Measurements from ENCODE around the gene SCN9A. TPM values are rescaled to one million over a fixed set of nuclear protein-coding genes. Genes with fewer than 3 reads are reported as not detected.

Gene SCN9A
- total RNA-seq, 4 donors from 2014 or later = 1.5 to 14.2 (median 4.6) TPM

DNA sequence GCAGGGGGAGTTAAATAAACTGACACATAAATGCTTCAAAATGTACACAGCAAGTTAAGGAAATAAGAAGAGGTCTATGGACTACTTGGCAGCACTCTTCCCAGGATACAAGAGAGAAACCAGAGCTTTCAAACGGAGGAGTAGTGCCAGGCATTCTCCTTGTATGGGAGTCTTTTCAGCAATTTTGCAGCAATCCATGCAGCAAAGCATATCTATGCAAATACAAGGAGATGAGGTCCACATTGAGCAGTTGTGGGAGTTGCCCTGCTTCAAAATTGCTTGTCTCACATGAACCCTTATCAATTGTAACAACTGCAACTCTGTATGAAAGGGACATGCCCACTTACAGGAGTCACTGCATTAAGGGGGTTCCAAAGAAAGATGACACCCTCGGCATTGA lies 37.8 kb downstream of the SCN9A start:
- no peak for DNase-seq
- no peak for TF ChIP-seq POLR2A (IDR thresholded peaks at IDR 0.05)
- no peak for TF ChIP-seq CTCF (IDR thresholded peaks at IDR 0.05)
- Histone ChIP-seq H3K4me3 (no peak overlapping the region), H3K36me3 (no peaks in the 10 kb centered on the region), H3K9me3 (no peaks in the 10 kb centered on the region), H3K27me3 (no peaks in the 10 kb centered on the region), H3K4me1 (no peaks in the 10 kb centered on the region), H3K27ac (no peak overlapping the region)
- intact Hi-C loops (cut with DNase I; ENCODE audit: low total_unique reads) = no loop called here

DNA sequence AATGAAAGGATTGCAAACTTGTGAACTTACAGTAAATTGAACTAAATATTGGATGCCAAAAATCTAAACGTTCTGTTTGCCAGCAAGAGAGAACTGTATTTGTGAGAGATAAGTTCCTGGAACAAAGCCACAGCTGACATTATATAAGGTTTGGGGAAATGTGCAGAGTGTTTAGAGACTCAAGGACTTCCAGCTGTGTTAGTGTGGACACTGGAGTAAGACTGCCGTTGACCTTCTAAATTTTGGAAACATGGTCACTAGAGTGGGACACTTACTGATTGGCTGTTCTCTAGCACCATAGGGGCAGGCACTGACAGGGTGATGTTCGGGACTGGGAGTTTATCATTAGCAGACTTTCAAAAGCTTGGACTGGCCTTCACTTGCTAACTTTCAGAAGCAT lies 40.5 kb downstream of the SCN9A start:
- DNase-seq = no peak
- Histone ChIP-seq H3K9me3 (no peaks in the 10 kb centered on the region), H3K4me1 (no peaks in the 10 kb centered on the region), H3K27me3 (no peaks in the 10 kb centered on the region), H3K27ac (no peak overlapping the region), H3K36me3 (no peaks in the 10 kb centered on the region), H3K4me3 (no peak overlapping the region)
- TF ChIP-seq POLR2A (IDR thresholded peaks at IDR 0.05) (no peak), CTCF (IDR thresholded peaks at IDR 0.05) (no peak)
- intact Hi-C loops (cut with DNase I; ENCODE audit: low total_unique reads) = no loop called here

DNA sequence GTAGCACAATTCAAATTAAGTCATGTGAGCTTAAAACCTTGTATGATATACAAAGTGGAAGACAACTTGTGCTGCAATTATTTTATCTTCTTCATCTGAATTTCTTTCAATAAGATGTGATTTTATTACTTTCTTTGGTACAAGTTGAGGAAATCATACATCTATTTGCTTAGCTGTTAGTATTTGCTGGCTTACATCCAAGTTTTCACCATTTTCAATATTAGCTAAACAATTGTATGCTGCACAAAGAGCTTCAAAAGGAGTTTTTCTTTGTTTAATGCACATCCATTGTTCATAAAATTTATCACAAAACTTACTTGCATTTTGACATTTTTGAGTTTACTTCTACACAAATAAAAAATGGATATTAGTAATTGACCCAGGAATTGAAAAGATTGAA lies 40.9 kb downstream of the SCN9A start:
- DNase-seq = no peak
- Histone ChIP-seq H3K4me3 (no peak overlapping the region), H3K27ac (no peak overlapping the region), H3K4me1 (no peaks in the 10 kb centered on the region), H3K27me3 (no peaks in the 10 kb centered on the region), H3K36me3 (no peaks in the 10 kb centered on the region), H3K9me3 (no peaks in the 10 kb centered on the region)
- TF ChIP-seq CTCF (IDR thresholded peaks at IDR 0.05) (no peak), POLR2A (IDR thresholded peaks at IDR 0.05) (no peak)
- intact Hi-C loops (cut with DNase I; ENCODE audit: low total_unique reads) = no loop called here

DNA sequence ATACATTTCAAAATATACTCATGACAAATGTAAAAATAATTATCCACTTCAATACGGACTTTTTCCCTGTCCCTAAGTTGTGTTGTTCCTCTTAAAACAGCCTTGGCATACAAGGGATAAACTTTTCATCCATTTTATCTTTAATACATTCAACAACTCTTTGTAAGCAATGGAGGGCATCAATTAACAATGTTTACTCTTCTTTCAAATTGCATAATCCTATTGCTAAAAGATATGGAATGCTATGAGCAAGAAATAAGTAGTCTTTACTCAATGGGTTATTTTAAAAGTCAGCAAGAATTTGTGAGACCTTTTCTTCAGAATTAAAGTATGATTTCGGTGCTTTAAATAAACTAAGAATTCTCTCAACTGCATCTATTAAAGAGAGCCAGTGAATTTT lies 41.9 kb downstream of the SCN9A start:
- TF ChIP-seq POLR2A (IDR thresholded peaks at IDR 0.05) (no peak), CTCF (IDR thresholded peaks at IDR 0.05) (no peak)
- no peaks in the 10 kb centered on the region for H3K4me1 ChIP-seq

DNA sequence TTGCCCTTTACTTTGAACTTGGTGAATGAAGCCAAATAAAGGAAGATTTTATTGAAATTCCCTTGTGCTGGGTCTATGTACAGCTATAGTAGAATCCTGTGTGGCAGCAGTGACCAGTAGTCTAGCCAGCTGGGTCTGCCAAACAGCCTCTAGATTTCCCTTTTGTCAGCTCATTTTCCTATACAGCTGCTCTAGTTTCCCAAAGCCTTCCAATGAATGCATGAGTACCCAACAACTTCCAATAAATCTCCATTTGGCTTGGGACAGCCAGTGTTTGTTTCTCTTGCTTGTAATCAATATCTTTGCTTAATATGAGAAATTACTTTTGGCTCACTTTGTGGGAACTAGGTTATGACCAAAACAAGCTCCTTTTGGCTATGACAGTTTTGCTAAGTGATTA lies 43.6 kb downstream of the SCN9A start:
- Histone ChIP-seq H3K9me3 (no peaks in the 10 kb centered on the region), H3K27ac (no peak overlapping the region), H3K36me3 (no peaks in the 10 kb centered on the region), H3K4me3 (no peak overlapping the region), H3K27me3 (no peaks in the 10 kb centered on the region), H3K4me1 (no peaks in the 10 kb centered on the region)
- DNase-seq = no peak
- intact Hi-C loops (cut with DNase I; ENCODE audit: low total_unique reads) = no loop called here
- TF ChIP-seq POLR2A (IDR thresholded peaks at IDR 0.05) (no peak), CTCF (IDR thresholded peaks at IDR 0.05) (no peak)

More for the DNA sequence above, 41.9 kb downstream of the SCN9A start:
- no peaks in the 10 kb centered on the region for H3K9me3 ChIP-seq
- intact Hi-C loops (cut with DNase I; ENCODE audit: low total_unique reads) = no loop called here
- H3K36me3 ChIP-seq = no peaks in the 10 kb centered on the region
- H3K4me3 ChIP-seq = no peak overlapping the region
- H3K27me3 ChIP-seq = no peaks in the 10 kb centered on the region
- no peak overlapping the region for H3K27ac ChIP-seq
- DNase-seq = no peak

All from uterus (tissue), 4 donors.